WI38 (cell line): ENCODE data around the gene SRSF9.

Experiments used
- H3K4me3 ChIP-seq: 2 replicates; pipeline ENCODE4 v1.5.1; 2011; ENCODE audit warnings: low read depth, mild to moderate bottlenecking, control low read depth, low read length
- CTCF ChIP-seq: IDR thresholded peaks from 2 replicates; pipeline ENCODE4 v1.5.1; 2012; ENCODE audit warnings: low read depth, mild to moderate bottlenecking, control low read depth, low read length

SRSF9 gene

DNA sequence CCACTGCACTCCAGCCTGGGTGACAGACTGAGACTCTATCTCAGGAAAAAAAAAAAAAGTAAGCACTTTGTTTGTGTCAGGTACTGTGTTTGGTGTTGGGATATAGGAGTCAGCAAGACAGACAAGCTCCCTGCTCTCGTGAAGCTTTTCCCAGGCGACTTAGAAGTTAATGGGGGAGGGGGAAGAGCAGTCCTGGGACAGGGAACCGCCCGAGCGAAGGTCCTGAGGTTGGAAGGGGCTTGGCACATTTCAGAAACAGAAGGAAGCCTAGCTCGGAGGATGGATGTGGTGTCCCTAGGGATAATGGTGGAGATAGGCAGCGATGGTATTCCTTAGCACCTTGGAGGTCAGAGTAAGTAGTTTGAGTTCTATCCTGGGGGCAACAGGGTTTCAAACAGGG lies 40.2 kb downstream of the SRSF9 start:
- no peak for TF ChIP-seq CTCF
- H3K4me3 ChIP-seq = no peak overlapping the region

GRCh38 chr12:120428597-120429229 lies 40.8 kb downstream of the SRSF9 start:
- H3K4me3 ChIP-seq = no peak overlapping the region
- no peak for TF ChIP-seq CTCF

- H3K4me3 ChIP-seq = no peak overlapping the region
- no peak for TF ChIP-seq CTCF
Measured at GRCh38 chr12:120425797-120426196, 43.8 kb downstream of the SRSF9 start.

- no peak overlapping the region for H3K4me3 ChIP-seq
- TF ChIP-seq CTCF = no peak
Measured at GRCh38 chr12:120422892-120423456, 46.6 kb downstream of the SRSF9 start.

GRCh38 chr12:120421701-120422100 lies 47.8 kb downstream of the SRSF9 start:
- no peak overlapping the region for H3K4me3 ChIP-seq
- no peak for TF ChIP-seq CTCF

GRCh38 chr12:120417917-120418580 lies 51.5 kb downstream of the SRSF9 start:
- TF ChIP-seq CTCF = no peak
- H3K4me3 ChIP-seq = no peak overlapping the region
